HG02678 (cell line): ENCODE data around the gene TFF2.

Experiments
- ATAC-seq: cut with Tn5 transposase; IDR thresholded peaks from one replicate; pipeline ENCODE4 v1.9.1; 2021; ENCODE audit warnings: mild to moderate bottlenecking, moderate library complexity; ENCODE audit not compliant: unreplicated experiment

The TFF2 gene

DNA sequence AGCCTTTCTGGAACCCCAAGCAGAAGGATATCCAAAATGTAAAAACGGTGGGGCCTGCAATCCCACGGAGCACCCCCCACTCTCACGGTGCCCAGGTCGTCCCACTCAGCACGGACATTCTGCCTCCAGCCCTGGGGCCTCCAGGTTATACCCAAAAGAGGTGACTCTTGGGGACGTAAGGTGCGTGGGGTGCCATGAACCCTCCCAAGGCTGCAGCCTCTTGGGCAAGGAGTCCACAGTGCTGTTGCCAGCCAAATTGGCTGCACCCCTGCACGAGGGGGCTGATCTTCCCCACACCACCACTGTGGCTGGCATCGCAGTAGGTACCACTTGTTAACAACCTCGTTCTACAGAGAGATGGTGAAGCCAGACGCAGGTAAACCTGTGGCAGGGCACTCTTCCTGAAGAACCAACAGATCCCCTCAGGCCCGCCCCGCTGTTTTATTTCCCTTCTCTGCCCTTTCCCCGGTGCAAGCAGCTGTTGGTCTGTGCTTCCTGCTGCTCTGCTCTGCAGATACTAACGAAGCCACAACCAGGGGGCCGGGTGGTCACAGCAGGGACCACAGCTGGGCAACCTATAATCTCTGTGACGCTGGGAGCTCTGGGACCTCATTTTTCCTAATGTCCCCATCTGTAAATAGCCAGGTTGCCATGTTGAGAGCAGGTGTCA, 44.3 kb downstream of the TFF2 start:
- no peak for ATAC-seq

DNA sequence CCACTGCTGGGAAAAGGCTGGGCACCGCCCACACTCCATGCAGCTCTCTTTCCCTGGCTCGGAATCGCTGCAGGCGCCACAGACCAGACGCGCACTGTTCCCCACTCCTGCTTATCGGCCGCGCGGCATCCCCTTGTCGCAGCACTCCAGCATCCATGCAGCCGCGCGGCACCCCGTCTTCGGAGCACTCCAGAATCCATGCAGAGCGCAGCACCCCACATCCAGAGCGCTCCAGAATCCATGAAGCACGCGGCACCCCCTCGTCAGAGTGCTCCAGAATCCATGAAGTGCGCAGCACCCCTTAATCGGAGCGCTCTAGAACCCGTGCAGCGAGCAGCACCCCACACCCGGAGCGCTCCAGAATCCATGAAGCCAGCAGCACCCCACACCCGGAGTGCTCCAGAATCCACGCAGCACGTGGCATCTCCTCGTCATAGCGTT, 45.1 kb downstream of the TFF2 start:
- ATAC-seq = no peak

DNA sequence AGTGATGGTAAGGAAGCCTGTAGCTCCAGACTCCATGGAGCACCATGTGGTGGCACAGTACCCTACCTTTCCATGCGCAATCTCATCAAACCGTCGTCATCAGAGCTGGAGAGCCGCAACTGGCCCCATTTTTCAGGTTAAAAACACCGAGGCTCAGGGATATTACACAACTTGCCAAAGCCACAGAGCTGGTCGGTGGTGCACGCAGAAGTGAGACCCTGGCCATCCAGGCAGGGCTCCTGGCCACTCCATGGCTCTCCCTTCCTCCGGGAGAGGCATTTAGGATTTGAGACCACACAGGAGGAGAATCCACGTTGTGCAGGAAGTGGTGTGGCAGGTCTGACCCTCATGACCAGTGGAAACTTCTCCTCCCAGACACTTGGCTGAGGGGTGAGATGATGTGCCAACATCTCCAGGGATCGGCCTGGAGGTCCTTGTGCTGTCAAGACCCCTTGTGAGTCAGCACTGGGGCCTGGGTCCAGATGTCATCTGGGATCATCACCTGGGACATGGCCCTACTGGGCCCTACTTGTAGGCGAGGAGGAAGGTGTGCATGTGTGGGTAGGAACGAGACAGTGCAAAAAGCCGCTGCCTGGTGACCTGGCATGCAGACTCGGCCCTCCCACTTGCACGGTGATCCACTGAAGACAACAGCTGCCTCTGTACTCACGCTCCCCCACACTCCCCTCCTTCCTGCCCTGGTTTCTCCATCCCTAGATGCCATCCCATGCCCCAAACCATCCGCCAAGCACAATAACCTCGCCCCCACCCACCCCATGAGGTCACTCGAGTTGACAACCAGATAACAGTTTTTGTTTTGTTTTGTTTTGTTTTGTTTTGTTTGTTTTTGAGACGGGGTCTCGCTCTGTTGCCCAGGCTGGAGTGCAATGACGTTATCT, 46.0 kb downstream of the TFF2 start:
- no peak for ATAC-seq

DNA sequence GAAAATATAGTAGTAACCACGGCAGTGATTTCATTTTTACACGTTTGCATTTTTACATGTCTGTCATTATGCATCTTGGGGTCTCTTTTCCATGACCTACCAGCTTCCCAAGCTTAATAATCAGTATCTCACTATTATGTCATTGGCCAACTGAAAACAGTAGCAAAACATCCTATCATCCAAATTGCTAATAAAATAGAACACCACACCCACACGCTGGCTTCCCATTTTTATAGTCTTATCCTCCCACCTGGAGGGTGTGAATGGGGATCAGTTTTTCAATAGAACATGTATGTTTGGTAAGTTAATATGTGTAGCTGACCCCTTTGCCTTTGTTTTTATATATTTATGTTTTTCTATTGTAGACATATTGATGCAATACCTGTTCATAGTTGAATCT, 47.4 kb downstream of the TFF2 start:
- no peak for ATAC-seq

DNA sequence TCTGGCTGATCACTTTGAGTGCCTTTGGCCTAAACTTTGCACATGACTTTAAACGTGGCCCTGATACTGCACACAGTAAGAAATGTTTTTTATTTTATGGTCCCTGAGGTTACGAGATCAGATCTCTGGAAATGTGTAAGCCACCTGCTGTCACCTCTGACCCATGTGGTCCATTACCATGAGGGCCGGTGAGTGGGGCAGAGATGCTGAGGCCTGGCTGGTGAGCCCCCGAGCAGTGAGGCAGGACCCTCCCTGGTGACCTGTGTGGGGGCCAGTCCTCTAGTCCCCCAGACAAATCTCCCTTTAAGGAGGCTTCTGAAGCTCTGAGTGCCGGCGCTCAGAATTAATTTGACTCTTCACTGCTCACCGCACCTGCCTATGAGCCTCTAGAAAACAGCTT, 48.0 kb downstream of the TFF2 start:
- ATAC-seq = no peak

DNA sequence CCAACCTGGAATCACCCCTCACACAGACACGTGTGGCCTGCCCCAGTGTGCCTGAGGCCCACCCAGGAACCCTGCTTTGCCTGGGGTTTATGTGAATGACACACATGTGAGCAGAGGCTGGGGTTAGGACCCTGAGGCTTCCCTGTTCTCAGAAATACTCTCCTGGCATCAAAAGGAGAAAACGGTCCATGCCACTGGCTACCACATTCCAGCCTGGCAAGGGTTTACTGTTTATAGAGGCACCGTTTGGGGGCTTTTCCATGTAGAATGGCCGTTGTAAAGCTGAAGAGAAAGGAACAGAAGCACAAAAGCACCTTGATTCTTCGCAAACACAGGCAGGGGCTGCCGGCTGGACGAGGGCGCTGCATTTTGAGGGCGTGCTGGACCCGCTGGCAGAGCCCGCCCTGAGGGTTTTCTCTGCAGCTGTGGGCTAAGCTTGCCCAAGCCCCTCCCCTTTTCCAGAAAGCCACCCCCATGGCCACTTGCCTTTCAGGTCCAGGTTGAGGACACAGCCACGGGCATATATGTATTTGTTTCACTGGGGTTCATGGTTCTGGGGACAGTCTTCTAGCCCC, 48.6 kb downstream of the TFF2 start:
- no peak for ATAC-seq

DNA sequence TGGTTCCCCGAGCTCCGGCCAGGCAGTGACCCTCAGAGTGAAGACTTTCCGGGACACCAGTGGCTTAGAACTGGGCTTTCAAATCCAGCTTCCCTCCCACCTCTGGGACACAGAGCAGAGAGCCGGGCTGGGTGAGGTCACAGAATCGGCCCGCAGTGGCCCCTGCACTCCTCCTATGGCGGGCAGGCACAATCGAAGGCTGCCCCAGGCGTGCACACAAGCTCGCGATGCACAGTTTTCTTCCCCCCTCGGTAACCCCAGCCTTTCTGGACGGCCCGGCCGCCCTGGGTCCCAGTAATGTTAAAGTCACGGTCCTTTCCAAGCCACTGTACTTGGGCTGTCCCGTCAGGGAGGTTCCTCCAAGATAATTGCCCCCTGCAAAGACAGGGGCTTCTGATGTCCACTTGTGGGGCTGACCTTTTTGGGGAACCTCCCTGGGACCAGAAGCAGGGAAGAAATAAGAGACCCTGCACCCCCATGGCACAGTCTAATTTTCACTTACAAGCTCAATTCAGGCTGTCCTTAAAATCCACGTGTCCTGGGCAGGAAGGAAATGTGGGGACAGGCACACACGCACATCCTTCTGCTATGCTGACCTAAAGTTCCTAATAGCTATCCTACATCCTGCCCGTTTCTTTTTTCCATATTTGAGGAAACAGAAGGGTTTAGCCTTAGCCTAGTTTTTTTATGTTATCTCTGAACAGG, 49.3 kb downstream of the TFF2 start:
- ATAC-seq = no peak

DNA sequence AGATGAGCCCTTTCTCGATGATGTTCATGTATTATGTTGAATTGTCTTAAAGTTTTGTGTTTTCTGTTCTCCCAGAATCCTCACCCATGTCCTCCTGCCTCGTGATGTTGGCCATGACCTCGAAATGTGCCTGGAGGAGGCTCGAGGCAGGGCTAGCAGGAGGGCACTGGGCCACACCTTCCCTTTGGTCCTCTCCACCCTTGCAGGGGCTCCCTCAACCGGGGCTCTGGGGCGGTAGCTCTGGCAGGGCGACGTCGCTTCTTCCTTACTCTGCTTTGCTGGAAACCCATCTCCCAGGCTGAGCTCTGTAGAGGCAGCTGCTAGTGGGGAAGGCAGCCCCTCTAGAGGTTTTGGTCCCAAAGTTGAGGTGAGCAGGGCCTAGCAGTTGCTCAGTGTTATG, 49.8 kb downstream of the TFF2 start:
- no peak for ATAC-seq

DNA sequence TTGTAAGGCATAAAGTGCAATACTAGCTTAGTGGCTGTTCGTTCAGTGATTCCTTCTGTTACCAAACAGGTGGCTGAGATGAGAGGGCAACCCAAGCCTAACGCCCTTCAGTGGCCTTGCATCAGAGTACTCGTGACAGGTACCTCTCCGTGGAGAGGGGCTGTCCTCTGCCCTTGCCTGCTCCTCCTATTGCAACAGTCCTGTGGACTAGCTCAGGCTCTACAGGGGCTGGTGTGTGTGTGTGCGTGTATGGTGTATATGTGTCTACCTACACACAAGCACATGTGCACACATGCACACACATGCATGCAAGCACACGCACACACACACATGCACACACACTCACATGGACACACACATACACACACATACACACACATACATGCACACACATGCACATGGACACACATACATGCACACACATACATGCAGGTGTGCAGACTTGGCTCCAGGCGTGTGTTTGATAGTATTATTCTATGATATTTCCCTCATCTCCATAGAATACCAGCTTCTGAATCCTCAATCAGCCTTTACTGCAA, 50.7 kb downstream of the TFF2 start:
- no peak for ATAC-seq

DNA sequence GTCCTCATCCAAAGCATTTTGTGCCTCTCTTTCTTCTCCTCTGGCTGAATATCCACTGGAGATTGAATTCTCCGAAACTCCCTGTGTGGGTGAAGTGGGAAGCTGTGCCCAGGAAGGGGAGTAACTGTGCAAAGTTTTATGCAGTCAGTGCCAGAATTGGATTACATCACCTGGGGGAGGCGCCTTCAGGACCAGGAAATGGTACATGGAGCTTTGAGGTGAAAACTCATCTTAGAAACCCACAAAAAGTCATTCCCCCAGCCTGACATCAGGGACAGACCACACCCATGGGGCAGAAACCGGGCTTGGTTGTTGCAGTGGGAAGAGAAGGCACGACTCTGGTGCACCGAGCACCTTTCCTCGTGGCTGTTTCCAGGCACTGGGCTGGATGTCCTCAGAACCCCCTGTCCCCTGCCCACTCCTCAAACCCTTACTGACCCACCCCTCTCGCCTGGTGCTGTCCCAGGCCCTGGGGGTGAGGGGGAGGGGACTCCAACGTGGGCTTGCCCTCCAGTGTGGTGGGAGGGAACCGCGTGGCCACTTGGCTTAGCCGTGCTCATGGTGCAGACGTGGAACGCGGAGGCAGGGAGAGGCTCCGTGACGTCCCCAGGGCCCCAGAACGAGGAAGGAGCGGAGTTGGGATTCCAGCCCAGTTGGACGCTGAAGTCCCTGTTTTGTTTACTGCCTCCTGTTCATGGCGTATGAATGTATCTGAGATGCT, 51.3 kb downstream of the TFF2 start:
- no peak for ATAC-seq

DNA sequence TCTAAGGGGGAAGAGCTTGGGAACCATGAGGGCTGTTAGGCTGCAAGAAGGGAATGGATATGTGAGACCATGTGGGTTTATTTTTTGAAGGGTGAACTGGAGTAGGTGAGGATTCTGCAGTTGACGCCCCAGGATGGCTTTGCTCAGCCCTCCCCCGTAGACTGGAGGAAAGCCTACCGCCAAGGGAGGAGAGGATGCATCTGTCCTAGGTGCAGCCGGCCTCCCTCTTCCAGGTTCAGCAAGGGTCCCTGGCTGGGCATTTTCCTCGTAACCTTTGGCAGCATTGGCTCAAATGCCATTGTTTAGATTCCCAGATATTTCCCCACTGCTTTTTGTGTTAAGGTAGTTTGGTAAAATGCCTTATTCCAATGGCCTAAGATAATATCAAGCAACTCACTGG, 52.1 kb downstream of the TFF2 start:
- no peak for ATAC-seq

DNA sequence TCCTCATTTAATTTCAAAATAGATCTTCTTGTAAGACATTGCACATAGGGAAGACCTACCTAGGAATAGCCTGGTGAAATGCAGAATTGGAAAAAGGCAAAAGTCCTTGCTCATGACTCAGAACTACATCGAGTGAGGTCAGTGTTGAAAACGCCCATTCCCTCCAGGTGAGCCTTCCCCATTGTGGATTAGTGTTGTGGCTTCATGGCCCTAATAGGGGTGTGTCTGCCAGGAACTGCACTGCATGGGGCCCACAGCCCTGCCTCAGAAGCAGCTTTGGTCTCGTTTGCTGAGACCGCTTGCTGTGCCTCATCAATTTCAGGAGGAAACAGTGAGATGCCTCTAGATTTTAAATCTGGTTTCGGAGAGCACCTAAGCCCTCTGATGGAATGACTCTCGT, 52.6 kb downstream of the TFF2 start:
- no peak for ATAC-seq

DNA sequence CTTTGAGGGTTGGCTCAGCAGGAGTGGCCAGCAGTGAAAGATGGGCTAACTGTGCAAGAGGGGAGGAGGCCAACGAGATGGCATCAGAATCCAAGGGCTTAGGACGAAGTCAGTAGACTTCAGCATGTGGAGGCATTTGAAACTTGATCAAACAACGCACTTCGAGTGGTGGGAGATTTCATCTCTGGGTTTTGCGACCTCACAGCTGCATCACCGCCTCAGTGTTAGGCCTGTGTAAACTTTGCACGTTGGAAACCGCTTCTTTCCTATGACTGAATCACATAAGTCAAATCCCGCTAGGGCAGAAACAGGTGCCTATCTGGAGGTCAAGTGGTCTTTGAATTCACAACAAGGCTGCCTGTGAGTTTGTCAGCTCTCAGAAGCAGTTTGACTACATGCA, 53.4 kb downstream of the TFF2 start:
- no peak for ATAC-seq

DNA sequence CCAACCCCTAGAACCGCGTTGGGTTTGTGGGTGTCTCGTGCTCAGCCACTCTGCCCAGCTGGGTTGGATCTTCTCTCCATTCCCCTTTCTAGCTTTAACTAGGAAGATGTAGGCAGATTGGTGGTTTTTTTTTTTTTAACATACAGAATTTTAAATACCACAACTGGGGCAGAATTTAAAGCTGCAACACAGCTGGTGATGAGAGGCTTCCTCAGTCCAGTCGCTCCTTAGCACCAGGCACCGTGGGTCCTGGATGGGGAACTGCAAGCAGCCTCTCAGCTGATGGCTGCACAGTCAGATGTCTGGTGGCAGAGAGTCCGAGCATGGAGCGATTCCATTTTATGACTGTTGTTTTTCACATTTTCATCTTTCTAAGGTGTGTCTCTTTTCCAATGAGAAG, 54.3 kb downstream of the TFF2 start:
- no peak for ATAC-seq
